Measurements from ENCODE around the gene MGAT3.

MGAT3 gene

GRCh38 chr22:39446239-39446721 is 10.5 kb upstream of the MGAT3 start:
- no peak for DNase-seq (ENCODE audit: extremely low read depth, low read depth)
- H3K4me3 ChIP-seq (replicated peaks; ENCODE audit: low read depth, low read length) = no peak overlapping the region
- no peak for TF ChIP-seq CTCF (IDR thresholded peaks at IDR 0.05; ENCODE audit: low read depth, low read length, missing control alignments)

- no peak for DNase-seq (ENCODE audit: extremely low read depth, low read depth)
- no peak overlapping the region for H3K4me3 ChIP-seq (replicated peaks; ENCODE audit: low read depth, low read length)
- no peak for TF ChIP-seq CTCF (IDR thresholded peaks at IDR 0.05; ENCODE audit: low read depth, low read length, missing control alignments)
These were observed 8.4 kb upstream of the MGAT3 start for GRCh38 chr22:39448205-39449054.

- TF ChIP-seq CTCF (IDR thresholded peaks at IDR 0.05; ENCODE audit: low read depth, low read length, missing control alignments) = no peak
- no peak overlapping the region for H3K4me3 ChIP-seq (replicated peaks; ENCODE audit: low read depth, low read length)
These were observed 7.1 kb upstream of the MGAT3 start for GRCh38 chr22:39449708-39450107.

GRCh38 chr22:39450258-39450955 is 6.4 kb upstream of the MGAT3 start:
- H3K4me3 ChIP-seq (replicated peaks; ENCODE audit: low read depth, low read length) = no peak overlapping the region
- TF ChIP-seq CTCF (IDR thresholded peaks at IDR 0.05; ENCODE audit: low read depth, low read length, missing control alignments) = no peak
- DNase-seq (ENCODE audit: extremely low read depth, low read depth) = no peak

More at GRCh38 chr22:39449708-39450107, 7.1 kb upstream of the MGAT3 start:
- no peak for DNase-seq (ENCODE audit: extremely low read depth, low read depth)

DNA sequence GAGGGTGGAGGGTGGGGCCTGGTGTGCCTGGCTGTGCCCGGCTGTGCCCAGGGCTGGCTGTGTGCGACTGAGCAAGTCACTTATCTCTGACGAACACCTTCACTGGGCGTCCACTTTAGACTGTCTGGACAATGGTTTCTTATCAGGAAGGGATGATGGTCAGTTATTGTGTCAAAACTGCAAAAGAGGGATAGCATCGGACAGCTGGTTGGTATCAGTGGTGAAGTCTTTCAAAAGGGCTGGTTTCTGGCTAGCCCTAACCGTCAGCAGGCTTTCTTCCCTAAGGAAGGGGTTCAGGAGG is 4.1 kb upstream of the MGAT3 start:
- H3K4me3 ChIP-seq (replicated peaks; ENCODE audit: low read depth, low read length) = no peak overlapping the region
- no peak for TF ChIP-seq CTCF (IDR thresholded peaks at IDR 0.05; ENCODE audit: low read depth, low read length, missing control alignments)
- no peak for DNase-seq (ENCODE audit: extremely low read depth, low read depth)

DNA sequence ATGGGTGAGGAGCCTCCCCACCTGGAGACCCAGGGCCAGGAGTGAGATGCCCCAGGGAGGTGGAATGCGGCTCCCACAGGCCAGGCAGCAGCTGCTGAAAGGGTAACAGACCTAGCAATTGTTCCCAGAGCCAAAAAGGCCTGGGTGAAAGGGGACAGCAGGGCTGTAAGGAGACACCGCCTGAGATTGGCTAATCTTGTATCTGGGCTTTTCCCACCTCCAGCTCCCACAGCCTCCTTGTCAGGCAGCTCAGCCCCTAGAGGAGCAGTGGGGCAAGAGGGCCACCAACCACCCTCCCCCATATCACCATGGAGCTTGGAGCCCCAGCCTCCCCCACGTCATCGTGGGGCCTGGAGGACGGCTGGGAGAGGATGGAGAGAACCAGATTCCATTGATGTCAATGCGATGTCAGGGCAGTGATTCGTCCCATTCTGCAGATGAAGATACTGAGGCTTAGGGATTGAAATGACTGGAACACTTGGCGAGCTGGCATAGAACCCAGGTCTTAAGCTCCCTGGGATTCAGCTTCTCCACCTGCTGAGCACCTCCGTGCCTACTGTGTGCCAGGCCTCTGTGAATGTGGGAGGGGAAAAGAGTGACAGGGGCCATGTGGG is 2.9 kb upstream of the MGAT3 start:
- no peak for DNase-seq (ENCODE audit: extremely low read depth, low read depth)
- no peak overlapping the region for H3K4me3 ChIP-seq (replicated peaks; ENCODE audit: low read depth, low read length)
- TF ChIP-seq CTCF (IDR thresholded peaks at IDR 0.05; ENCODE audit: low read depth, low read length, missing control alignments) = no peak

All from HFF-Myc (cell line).